Activated CD8-positive, alpha-beta memory T cell treated with anti-CD3 and anti-CD28 coated beads, Interleukin-2, amount 50 U/mL, for 4 hours (primary cell): Measurements from ENCODE around the gene FCER1A.
"Not testable (repeated sequence)": the region's sequence is repeated elsewhere in the genome, so short reads cannot be mapped to it uniquely, and the experiment has no call there.

ENCODE experiments used
- DNase-seq: peaks from one replicate; pipeline ENCODE4 v3.0.0-alpha.2; 2020

The FCER1A gene

GRCh38 chr1:159302095-159302494 is at the start of gene FCER1A:
FCER1A (plus strand) TSS chr1:159302336; CDS start chr1:159302365, 29 bp downstream.
- no peak for DNase-seq

DNA sequence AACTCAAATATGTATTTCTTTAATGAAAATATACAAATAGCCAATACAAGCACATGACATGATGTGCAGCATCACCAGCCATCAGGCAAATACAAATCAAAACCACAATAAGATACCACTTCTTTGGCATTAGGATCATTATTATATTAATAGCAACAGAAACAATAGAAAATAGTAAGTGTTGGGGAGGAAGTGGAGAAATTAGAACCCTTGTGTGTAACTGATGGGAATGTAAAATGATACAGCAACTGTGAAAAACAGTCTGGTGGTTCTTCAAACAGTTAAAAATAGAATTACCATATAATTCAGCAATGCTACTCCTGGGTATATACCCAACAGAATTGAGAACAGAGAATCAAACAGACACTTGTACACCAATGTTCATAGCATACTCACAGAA is 40.8 kb upstream of the FCER1A start:
- DNase-seq: no peak

DNA sequence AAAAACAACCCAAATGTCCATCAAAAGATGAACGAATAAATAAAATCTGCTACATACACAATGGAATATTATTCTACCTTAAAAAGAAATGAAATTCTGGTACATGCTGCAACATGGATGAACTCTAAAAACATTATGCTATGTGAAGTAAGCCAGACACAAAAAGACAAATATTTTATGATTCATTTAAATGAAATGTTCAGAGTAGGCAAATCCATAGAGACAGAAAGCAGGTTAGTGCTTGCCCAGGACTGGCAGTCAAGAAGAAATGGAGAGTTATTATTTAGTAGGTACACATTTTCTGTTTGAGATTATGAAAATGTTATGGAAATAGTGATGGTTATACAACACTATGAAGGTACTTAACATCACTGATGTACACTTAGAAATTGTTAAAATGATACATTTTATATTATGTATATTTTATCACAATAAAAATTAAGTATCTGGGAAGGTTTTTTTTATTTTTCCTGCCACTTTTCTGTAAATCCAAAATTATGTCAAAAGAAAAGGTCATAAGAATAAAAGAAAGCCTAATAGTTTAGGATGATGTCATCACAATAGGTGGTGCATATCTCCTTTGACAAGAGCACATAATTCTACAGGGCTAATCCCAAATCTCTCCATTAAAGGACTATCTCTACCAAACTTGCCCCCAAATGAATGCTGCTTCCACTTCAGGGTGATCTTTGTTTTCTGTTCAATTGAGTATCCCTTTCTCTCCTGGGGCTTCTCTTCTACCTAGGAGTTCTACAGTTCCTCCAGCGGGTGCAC is 40.2 kb upstream of the FCER1A start:
- DNase-seq: no peak

- DNase-seq: no peak
Measured at GRCh38 chr1:159266832-159267231, 35.3 kb upstream of the FCER1A start.

DNA sequence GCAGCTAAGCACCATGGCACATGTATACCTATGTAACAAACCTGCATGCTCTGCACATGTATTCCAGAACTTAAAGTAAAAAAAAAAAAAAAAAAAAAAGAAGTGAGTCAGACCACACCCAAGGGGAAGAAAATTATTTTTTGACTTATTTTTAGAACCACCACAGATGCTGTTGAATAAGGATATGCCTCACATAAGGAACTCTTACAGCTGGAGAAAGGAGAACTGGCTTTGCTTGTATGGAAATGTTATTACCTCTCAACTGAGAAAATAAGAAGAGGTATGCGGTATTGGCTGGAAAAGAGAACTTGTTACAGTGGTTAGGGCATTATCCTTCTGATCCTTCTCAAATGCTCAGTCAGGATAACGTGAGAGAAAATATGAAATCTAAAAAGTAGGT is 27.5 kb upstream of the FCER1A start:
- DNase-seq: no peak

DNA sequence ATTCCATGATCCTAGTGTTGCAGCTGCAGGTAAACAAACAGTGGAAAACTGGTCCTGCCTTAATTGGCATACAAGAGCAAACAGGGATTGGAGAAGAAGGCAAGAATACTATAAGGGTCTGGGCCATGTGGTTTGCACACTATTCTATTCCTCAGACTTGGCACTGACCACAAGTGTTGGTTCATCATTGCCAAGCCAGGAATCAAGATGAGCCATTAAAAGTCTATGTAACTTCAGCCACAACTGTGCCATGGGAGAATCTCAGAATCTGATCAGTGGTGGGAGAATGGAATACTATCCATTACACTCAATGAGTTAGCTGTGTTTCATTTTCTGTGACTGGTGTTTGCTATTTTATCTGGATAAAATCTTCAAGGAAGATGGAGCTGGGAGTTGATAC is 26.2 kb upstream of the FCER1A start:
- no peak for DNase-seq

DNA sequence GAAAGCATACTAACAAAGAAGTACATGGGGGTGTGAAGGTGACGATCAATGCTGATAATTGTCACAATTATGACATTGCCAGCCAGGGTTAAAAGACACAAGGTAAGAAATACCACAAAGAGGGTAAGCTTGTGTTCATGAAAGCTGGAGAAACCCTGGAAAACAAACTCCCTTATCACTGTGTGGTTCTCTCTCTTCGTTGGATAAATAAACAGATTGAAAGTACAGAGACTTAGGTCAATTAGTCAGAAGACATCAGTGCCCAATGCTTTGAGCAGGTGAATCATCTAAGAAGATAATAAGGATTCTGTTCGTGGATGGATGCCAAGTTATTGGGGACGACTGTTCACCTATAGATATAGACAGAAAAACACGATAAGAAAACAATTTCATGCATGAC is 22.4 kb upstream of the FCER1A start:
- DNase-seq: no peak

DNA sequence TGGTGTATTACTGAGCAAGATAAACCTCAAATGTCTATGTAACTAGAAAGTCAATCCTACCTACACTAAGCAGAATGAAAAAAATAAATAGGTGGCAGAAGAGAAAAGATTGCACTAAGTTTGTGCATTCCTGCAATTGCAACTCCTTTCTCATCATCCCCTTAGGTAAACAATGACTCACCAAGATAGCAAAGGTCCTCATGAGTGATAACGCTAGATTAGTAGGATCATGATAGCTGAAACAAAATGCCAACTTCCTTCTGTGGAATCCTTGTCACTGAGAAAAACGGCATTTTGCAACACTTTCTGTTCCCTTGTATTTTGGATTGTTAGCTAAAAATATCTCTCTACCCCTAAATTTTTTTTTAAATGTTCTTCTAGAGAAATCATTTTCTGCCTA is 20.0 kb upstream of the FCER1A start:
- DNase-seq: no peak

DNA sequence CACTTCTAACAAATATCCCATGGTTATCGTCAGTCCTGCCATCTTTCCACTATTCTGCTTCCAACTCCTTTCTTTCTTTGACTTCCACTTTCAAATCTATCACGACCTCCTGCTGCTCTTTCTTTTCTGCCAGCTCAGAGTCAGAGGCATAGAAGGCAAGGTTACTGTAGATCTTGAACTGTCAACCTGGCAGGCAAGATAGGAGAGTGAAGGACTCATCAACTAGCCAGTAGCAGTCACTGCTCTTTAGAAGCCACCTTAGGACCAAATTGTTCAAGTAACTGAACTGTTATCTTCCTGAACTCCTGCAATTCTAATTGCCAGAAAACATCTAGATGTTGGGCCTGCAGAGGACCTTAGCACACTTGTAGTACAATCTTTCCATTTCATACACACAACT is 13.1 kb upstream of the FCER1A start:
- no peak for DNase-seq

DNA sequence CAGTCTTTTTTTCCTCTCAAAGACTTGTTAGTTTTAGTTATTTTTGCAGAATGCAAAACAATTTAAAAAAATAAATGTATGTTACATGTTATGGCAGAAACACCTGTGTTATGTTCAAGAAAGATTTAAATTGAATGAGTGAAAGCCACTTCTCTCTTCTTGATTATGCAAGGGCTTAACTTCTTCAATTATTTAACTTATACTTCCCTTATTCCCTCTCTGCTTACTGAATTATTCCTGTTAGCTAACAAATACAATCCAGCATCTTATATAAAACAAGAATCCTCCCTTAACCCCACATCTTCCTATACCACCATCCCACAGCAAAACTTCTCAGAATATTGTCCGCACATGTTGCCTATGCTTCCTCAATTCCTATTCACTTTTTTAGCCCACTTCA is 10.7 kb upstream of the FCER1A start:
- no peak for DNase-seq

- DNase-seq: no peak
Measured at GRCh38 chr1:159296706-159297375, 5.3 kb upstream of the FCER1A start.

DNA sequence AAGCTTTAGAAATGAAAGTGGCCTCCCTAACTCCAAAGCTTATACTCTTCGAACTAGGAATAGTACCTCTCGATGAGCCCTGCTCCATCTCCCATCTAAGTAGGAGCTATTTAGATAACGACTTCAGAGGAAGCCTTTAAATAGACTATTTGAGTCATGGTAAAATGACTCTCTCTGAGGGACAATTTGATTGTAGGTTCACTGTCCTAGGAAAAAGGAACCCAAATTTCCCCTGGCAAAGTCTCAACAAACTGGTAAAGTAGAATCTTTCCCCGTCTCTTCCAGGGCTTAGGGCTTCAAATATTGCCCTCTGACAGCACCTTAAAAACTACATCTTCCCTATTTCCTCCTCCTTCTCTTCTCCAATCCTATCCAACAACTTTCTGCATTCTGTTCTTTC is 2.0 kb upstream of the FCER1A start:
- DNase-seq: no peak

DNA sequence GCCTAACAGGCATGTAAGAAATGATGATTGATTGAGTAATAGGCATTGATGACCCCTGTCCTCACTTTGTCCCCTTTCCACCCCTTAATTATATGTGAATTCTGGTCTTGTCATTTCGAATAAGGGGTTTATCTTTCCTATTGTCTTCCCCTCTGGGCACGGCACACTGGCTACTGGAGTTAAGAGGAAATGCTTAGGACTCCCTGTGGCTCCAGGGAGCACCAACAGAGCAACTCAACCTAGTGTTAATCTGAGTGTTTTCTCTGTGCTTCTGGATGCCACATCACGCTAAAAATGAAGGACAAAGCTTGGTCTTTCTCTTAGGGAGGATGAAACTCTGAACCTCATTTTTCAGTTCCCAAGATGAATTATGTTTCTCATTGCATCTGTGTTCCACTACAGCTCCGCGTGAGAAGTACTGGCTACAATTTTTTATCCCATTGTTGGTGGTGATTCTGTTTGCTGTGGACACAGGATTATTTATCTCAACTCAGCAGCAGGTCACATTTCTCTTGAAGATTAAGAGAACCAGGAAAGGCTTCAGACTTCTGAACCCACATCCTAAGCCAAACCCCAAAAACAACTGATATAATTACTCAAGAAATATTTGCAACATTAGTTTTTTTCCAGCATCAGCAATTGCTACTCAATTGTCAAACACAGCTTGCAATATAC is 5.3 kb downstream of the FCER1A start:
- no peak for DNase-seq

- no peak for DNase-seq
Measured at GRCh38 chr1:159311679-159312078, 9.5 kb downstream of the FCER1A start.

- no peak for DNase-seq
Measured at GRCh38 chr1:159315381-159315780, 13.2 kb downstream of the FCER1A start.

DNA sequence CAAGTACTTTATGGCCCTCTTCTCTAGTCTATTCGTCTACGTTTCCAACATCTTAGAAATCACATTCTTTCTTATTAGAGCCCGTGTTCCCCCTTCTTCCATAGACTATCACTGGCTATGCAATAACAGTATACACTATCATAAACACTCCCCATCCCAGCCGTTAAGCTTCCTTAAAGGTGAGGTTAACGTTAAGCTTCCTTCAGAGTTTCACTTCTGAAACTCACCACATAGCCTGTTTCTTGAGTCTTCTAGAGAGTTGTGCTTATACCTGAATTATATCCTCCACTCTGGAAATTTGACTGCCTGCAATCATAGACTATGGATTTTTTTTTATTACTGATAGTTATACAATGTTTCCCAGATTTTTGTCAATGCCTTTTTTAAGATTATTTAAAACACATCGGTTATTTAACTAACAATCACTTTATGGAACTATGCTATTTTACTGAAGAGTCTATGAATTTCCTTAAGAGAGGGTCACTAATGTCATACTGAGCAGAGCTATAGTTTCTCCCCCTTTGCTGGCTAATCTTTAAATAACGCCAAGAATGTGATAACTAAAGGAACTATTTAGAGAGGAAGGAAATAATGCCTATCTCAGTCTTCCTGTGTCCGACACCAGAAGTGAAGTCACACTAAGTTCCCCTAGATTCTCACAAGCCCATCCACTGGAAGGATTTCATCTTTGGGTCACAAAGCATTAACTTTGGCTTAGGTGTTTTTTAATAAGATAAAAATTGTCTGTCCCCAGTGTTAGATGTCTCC is 16.8 kb downstream of the FCER1A start:
- no peak for DNase-seq

GRCh38 chr1:159334797-159335196 is 32.7 kb downstream of the FCER1A start:
- no peak for DNase-seq

DNA sequence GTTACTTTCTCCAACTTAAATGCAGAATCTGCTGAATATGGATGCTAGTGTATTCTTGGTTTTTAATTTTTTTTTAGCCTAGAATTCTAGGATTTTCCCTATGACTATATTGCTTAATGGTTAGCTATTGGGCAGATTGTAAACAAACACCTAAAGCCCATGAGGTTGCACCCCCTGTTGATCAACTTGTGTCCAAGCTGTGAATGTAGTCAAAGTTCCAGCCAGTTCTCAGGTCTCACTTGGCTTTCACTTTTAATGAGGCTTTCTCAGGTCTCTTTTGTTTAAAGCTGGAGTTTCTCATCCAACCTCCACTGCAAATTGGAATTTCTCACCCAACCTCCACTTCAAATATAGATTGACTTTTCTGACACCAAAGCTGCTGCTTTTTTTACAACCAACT is 35.9 kb downstream of the FCER1A start:
- DNase-seq: no peak

GRCh38 chr1:159339536-159339935 is 37.4 kb downstream of the FCER1A start:
- no peak for DNase-seq

DNA sequence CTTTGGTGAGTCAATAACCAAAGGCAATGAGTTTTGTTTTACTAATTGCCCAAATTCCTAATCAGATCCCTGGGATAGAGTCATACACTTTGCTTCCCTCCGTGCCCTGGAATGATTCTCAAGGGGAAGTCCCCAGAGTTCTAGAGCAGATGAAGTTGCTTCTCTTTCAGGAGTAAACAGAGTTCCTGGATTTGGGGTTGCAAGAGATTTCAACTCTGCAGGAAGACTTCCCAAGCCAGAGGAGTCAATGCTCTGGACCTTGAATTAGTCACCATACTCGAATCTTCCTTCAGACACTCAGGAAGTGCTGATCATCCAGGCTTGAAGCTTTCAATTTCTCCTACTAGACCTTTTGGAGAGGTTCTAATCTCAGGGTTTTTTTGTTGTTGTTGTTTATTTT is 39.6 kb downstream of the FCER1A start:
- DNase-seq: no peak

GRCh38 chr1:159342761-159343425 is 40.8 kb downstream of the FCER1A start:
- no peak for DNase-seq

DNA sequence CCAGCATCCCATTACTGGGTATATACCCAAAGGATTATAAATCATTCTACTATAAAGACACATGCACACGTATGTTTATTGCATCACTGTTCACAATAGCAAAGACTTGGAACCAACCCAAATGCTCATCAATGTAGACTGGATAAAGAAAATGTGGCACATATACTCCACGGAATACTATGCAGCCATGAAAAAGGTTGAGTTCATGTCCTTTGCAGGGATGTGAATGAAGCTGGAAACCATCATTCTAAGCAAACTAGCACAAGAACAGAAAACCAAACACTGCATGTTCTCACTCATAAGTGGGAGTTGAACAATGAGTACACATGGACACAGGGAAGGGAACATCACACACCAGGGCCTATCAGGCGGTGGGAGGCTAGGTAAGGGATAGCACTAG is 47.2 kb downstream of the FCER1A start:
- DNase-seq: not testable (repeated sequence)

DNA sequence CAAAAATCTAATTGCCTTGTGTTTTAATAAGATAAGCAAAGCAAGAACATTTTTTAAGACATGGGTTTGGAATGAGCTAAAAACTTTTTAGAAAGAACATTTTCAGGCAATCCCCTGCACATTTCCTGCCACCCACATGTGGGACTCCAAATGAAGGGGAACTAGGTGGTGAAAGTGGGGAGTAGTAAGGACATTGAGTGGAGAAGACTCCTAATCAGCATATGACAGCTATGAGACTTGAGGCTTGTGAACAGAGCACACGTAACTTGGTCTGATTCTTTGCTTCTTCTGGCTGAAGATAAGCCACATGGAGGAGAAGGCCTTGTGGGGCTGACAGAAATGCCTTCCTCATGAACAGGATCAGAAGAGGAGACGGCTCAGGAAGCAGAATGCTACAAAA is 50.3 kb downstream of the FCER1A start:
- no peak for DNase-seq
